Mucosa of descending colon (tissue), 3 donors: ENCODE data around the gene OR10V1. TPM values are rescaled to one million over a fixed set of nuclear protein-coding genes. Genes with fewer than 3 reads are reported as not detected.

Experiments
- ATAC-seq: fragments of 200-7000 bp; cut with Tn5 transposase; one replicate; pipeline ENCODE4 v1.9.1; 2020; ENCODE audit warnings: mild to moderate bottlenecking, moderate library complexity
- DNase-seq, 3 donors: peaks; one replicate each; pipeline ENCODE4 v3.0.0-alpha.2; 2020
- H3K36me3 ChIP-seq: fragments of 200-600 bp; one replicate; pipeline ENCODE4 v1.8.0; 2021; ENCODE audit warnings: low read depth, mild to moderate bottlenecking
- H3K4me1 ChIP-seq: fragments of 200-600 bp; one replicate; pipeline ENCODE4 v1.8.0; 2021; ENCODE audit warnings: low read depth, mild to moderate bottlenecking
- H3K4me3 ChIP-seq: fragments of 200-600 bp; one replicate; pipeline ENCODE4 v1.8.0; 2021; ENCODE audit warnings: mild to moderate bottlenecking
- H3K9me3 ChIP-seq: fragments of 200-600 bp; one replicate; pipeline ENCODE4 v1.8.0; 2021; ENCODE audit warnings: mild to moderate bottlenecking
- intact Hi-C, 2 donors: fragments of 100-400 bp; cut with DNase I in 1 of 2; cut with micrococcal nuclease in 1 of 2; formaldehyde crosslinking; loops; one replicate each; pipeline versions ENCODE4 v1.11.0 to v1.11.1; 2022; cut with DNase I, micrococcal nuclease
- total RNA-seq, 3 donors: library from RNA; stranded (reverse); fragmentation: NEBNext Ultra II Directional in 2 of 3; extraction: Animal tissue kit (Norgen Biotek cat#: 25700) in 2 of 3; gene quantifications; one replicate each; pipeline versions ENCODE4 v1.2.1 to v1.2.4, GENCODE V29; 2021 to 2023
- TF ChIP-seq, protein P1 (sequence below): fragments of 200-600 bp; IDR thresholded peaks from one replicate; pipeline ENCODE4 v1.8.0; 2022; ENCODE audit warnings: antibody characterized with exemption, mild to moderate bottlenecking
- donor health status: DM: no; HTN: no; CAD: no; lungs with moderate emphysema.
- donor health status: DM: no; HTN: no; CAD: no.
- donor health status: DM: no; HTN: yes; CAD: no.

OR10V1 gene
- total RNA-seq, 3 donors from 2014 or later, result not detected

DNA sequence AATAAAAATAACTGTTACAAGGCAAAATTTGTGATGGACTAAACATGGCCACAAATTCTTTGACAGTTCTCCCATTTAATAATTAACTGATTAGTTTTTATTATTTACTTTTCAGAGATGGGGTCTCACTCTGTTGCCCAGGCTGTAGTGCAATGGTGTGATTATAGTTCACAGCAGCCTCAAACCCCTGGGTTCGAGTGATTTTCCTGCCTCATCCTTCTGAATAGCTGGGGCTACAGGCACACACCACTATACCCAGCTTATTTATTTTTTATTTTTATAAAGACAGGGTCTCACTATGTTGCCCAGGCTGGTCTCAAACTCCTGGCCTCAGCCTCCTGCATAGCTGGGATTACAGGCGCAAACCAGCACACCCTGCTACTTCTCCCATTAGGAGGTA, 40.4 kb downstream of the OR10V1 start:
- H3K4me1 ChIP-seq, result peaks cover 8% of the 10 kb centered on the region
- intact Hi-C loops, result loop anchor here in 1 of 2 donors (10.0 kb wide), 1 partner anchor 128 kb away; no protein-coding TSS in a partner anchor
- H3K4me3 ChIP-seq, result no peak overlapping the region
- H3K36me3 ChIP-seq, result no peaks in the 10 kb centered on the region
- no peaks in the 10 kb centered on the region for H3K9me3 ChIP-seq
- TF ChIP-seq, protein P1, sequence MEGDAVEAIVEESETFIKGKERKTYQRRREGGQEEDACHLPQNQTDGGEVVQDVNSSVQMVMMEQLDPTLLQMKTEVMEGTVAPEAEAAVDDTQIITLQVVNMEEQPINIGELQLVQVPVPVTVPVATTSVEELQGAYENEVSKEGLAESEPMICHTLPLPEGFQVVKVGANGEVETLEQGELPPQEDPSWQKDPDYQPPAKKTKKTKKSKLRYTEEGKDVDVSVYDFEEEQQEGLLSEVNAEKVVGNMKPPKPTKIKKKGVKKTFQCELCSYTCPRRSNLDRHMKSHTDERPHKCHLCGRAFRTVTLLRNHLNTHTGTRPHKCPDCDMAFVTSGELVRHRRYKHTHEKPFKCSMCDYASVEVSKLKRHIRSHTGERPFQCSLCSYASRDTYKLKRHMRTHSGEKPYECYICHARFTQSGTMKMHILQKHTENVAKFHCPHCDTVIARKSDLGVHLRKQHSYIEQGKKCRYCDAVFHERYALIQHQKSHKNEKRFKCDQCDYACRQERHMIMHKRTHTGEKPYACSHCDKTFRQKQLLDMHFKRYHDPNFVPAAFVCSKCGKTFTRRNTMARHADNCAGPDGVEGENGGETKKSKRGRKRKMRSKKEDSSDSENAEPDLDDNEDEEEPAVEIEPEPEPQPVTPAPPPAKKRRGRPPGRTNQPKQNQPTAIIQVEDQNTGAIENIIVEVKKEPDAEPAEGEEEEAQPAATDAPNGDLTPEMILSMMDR, result no peak
- DNase-seq (no peak), ATAC-seq (no peak)

DNA sequence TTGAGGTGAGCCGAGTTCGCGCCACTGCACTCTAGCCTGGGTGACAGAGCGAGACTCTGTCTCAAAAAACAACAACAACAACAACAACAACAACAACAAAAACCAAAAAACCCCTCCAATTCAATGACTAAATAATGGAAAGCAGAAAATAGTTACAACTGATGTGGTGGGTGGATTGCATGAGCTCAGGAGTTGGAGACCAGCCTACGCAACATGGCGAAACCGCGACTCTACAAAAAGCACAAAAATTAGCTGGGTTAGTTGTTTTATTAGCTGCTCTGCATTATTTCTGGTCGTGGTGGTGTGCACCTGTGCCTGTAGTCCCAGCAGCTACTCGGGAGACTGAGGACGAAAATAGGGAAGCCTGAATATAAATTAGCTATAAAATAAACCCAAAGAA, 42.2 kb downstream of the OR10V1 start:
- H3K4me1 ChIP-seq, result peaks cover 22% of the 10 kb centered on the region
- DNase-seq (no peak), ATAC-seq (no peak)
- no peak overlapping the region for H3K4me3 ChIP-seq
- no peaks in the 10 kb centered on the region for H3K9me3 ChIP-seq
- no peaks in the 10 kb centered on the region for H3K36me3 ChIP-seq
- TF ChIP-seq, protein P1, result no peak
- intact Hi-C loops, result loop anchor here in 1 of 2 donors (10.0 kb wide), 1 partner anchor 127 kb away; no protein-coding TSS in a partner anchor

DNA sequence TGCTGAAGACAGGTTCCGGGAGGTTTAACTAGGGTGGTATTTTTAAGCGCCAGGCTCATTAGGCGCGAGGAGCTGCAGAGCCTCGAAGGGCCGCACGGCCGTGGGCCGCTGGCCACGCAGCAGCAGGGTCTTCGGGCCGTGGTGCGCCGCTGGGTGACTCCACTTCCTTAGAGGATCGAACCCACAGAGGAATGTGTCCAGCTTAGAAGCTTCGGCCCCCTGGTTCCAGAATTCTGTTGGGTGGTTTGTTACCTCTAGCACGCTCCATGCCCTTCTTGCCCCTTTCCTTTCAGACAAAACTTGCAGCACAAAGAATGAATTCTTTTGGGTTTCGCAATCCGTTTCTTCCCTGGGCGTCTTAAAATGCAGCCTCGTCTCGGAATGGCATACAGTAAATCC, 44.0 kb downstream of the OR10V1 start:
- DNase-seq (peak; percentile 51 to 71 (median 69)), ATAC-seq (no peak)
- intact Hi-C loops, result loop anchor here (10.0 kb wide), 2 partner anchors 55 to 125 kb away; partner anchors contain the start of gene OSBP (in 1 of the 2)
- Histone ChIP-seq H3K4me3 (peak overlapping the region; percentile 79), H3K36me3 (no peaks in the 10 kb centered on the region), H3K4me1 (peaks cover 22% of the 10 kb centered on the region), H3K9me3 (no peaks in the 10 kb centered on the region)
- TF ChIP-seq, protein P1, result no peak

GRCh38 chr11:59668950-59669610, 44.6 kb downstream of the OR10V1 start, which contains the start of gene PATL1:
TSS of gene PATL1 (minus strand) at chr11:59669037. CDS start at chr11:59668895, 142 bp downstream.
- peak; percentile 96 for ATAC-seq

GRCh38 chr11:59668188-59668949, 45.3 kb downstream of the OR10V1 start:
- Histone ChIP-seq H3K4me3 (peak overlapping the region; percentile 79), H3K4me1 (peaks cover 22% of the 10 kb centered on the region), H3K36me3 (no peaks in the 10 kb centered on the region), H3K9me3 (no peaks in the 10 kb centered on the region)
- intact Hi-C loops, result loop anchor here in 1 of 2 donors (10.0 kb wide), 1 partner anchor 54 kb away; the partner anchor contains the start of gene OSBP
- peak; percentile 43 for ATAC-seq
- TF ChIP-seq, protein P1, result no peak
- peak in 2 of 3 donors; percentile 64 to 84 for DNase-seq

More at GRCh38 chr11:59668950-59669610, 44.6 kb downstream of the OR10V1 start, which contains the start of gene PATL1:
- intact Hi-C loops, result loop anchor here in 1 of 2 donors (10.0 kb wide), 1 partner anchor 54 kb away; the partner anchor contains the start of gene OSBP
- Histone ChIP-seq H3K9me3 (no peaks in the 10 kb centered on the region), H3K36me3 (no peaks in the 10 kb centered on the region), H3K4me3 (peak within 1 kb of the TSS; percentile 79), H3K4me1 (peaks cover 22% of the 10 kb centered on the region)
- DNase-seq, result peak; percentile 99 to 100 (median 99)
- TF ChIP-seq, protein P1, result no peak
